Keratinocyte (primary cell): ENCODE results near the gene FOXQ1.

Experiments
- EZH2 ChIP-seq: IDR thresholded peaks from one replicate; pipeline ENCODE4 v1.6.1; 2012; ENCODE audit warnings: inconsistent platforms, mild to moderate bottlenecking, low read length, moderate library complexity
- TF ChIP-seq, protein P1 (sequence below), 3 experiments: IDR thresholded peaks in 1 of 3; conservative IDR thresholded peaks in 1 of 3; optimal IDR thresholded peaks in 1 of 3; 2 replicates in 2 of 3; 3 replicates in 1 of 3; pipeline versions ENCODE3 to v1.5.1; 2011; ENCODE audit warnings: low read length in 3 of 3, mild to moderate bottlenecking in 3 of 3, moderate library complexity in 2 of 3, control low read depth in 1 of 3, inconsistent platforms in 1 of 3; ENCODE audit not compliant: insufficient read depth in 2 of 3; ENCODE audit errors: extremely low read depth in 1 of 3

DNA sequence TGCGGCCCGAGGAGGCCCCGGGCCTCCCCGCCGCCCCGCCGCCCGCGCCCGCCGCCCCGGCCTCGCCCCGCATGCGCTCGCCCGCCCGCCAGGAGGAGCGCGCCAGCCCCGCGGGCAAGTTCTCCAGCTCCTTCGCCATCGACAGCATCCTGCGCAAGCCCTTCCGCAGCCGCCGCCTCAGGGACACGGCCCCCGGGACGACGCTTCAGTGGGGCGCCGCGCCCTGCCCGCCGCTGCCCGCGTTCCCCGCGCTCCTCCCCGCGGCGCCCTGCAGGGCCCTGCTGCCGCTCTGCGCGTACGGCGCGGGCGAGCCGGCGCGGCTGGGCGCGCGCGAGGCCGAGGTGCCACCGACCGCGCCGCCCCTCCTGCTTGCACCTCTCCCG is 1.5 kb downstream of the FOXQ1 start:
- TF ChIP-seq, protein P1, sequence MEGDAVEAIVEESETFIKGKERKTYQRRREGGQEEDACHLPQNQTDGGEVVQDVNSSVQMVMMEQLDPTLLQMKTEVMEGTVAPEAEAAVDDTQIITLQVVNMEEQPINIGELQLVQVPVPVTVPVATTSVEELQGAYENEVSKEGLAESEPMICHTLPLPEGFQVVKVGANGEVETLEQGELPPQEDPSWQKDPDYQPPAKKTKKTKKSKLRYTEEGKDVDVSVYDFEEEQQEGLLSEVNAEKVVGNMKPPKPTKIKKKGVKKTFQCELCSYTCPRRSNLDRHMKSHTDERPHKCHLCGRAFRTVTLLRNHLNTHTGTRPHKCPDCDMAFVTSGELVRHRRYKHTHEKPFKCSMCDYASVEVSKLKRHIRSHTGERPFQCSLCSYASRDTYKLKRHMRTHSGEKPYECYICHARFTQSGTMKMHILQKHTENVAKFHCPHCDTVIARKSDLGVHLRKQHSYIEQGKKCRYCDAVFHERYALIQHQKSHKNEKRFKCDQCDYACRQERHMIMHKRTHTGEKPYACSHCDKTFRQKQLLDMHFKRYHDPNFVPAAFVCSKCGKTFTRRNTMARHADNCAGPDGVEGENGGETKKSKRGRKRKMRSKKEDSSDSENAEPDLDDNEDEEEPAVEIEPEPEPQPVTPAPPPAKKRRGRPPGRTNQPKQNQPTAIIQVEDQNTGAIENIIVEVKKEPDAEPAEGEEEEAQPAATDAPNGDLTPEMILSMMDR (optimal IDR thresholded peaks at IDR 0.05 in 1 of 3, IDR thresholded peaks at IDR 0.05 in 1 of 3, conservative IDR thresholded peaks at IDR 0.05 in 1 of 3; ENCODE audit: extremely low read depth in 1 of 3, insufficient read depth in 2 of 3, low read length in 3 of 3) = no peak
- no peak for TF ChIP-seq EZH2
